Upper lobe of right lung (tissue), 1 donor: ENCODE measurements around the gene INO80B. TPM values are rescaled to one million over a fixed set of nuclear protein-coding genes. Genes with fewer than 3 reads are reported as not detected.
"Not testable (repeated sequence)": the region's sequence is repeated elsewhere in the genome, so short reads cannot be mapped to it uniquely, and the experiment has no call there.

Experiments
- ATAC-seq: fragments of 200-7000 bp; cut with Tn5 transposase; one replicate; pipeline ENCODE4 v1.9.1; 2020; ENCODE audit warnings: mild to moderate bottlenecking, moderate library complexity
- DNase-seq: peaks from one replicate; pipeline ENCODE4 v3.0.0-alpha.2; 2020
- H3K27ac ChIP-seq: fragments of 200-600 bp; one replicate; pipeline ENCODE4 v1.8.0; 2022
- H3K27me3 ChIP-seq: fragments of 200-600 bp; one replicate; pipeline ENCODE4 v1.8.0; 2022; ENCODE audit warnings: mild to moderate bottlenecking
- H3K36me3 ChIP-seq: fragments of 200-600 bp; one replicate; pipeline ENCODE4 v1.8.0; 2022
- H3K4me1 ChIP-seq: fragments of 200-600 bp; one replicate; pipeline ENCODE4 v1.8.0; 2022
- H3K4me3 ChIP-seq: fragments of 200-600 bp; one replicate; pipeline ENCODE4 v1.8.0; 2022; ENCODE audit warnings: mild to moderate bottlenecking
- H3K9me3 ChIP-seq: fragments of 200-600 bp; one replicate; pipeline ENCODE4 v1.8.0; 2022
- CTCF ChIP-seq: fragments of 200-600 bp; IDR thresholded peaks from one replicate; pipeline ENCODE4 v1.8.0; 2022; ENCODE audit warnings: antibody characterized with exemption
- intact Hi-C: fragments of 100-400 bp; cut with DNase I; formaldehyde crosslinking; loops from one replicate; pipeline ENCODE4 v1.11.0; 2022
- total RNA-seq: library from RNA; stranded (reverse); fragmentation: NEBNext Ultra II Directional; extraction: Animal tissue kit (Norgen Biotek cat#: 25700); gene quantifications from one replicate; pipeline ENCODE4 v1.2.1, GENCODE V29; 2021
- donor health status: DM: no; HTN: yes; CAD: no; lungs with severe emphysema.

The INO80B gene
- total RNA-seq, 1 donor from 2014 or later = 30.2 TPM

- H3K4me3 ChIP-seq = peak overlapping the region; percentile 90
- intact Hi-C loops = no loop called here
- H3K4me1 ChIP-seq = peaks cover 35% of the 10 kb centered on the region
- peak overlapping the region; percentile 80 for H3K27ac ChIP-seq
- ATAC-seq (no peak), DNase-seq (no peak)
- no peaks in the 10 kb centered on the region for H3K27me3 ChIP-seq
- no peak for TF ChIP-seq CTCF
- no peaks in the 10 kb centered on the region for H3K9me3 ChIP-seq
- H3K36me3 ChIP-seq = peaks cover 22% of the 10 kb centered on the region
Measured at GRCh38 chr2:74458938-74459363, 4.1 kb downstream of the INO80B start.

- H3K4me3 ChIP-seq = peak overlapping the region; percentile 90
- H3K27ac ChIP-seq, H3K27me3 ChIP-seq, H3K9me3 ChIP-seq, intact Hi-C loops, DNase-seq, ATAC-seq: not testable (repeated sequence)
- peaks cover 39% of the 10 kb centered on the region for H3K4me1 ChIP-seq
- peaks cover 22% of the 10 kb centered on the region for H3K36me3 ChIP-seq
Measured at GRCh38 chr2:74459503-74460118, 4.7 kb downstream of the INO80B start.

GRCh38 chr2:74460187-74460586 is 5.3 kb downstream of the INO80B start:
- ATAC-seq, H3K4me3 ChIP-seq, DNase-seq, H3K27me3 ChIP-seq, H3K9me3 ChIP-seq, H3K27ac ChIP-seq, intact Hi-C loops: not testable (repeated sequence)
- peaks cover 38% of the 10 kb centered on the region for H3K4me1 ChIP-seq
- peaks cover 22% of the 10 kb centered on the region for H3K36me3 ChIP-seq

GRCh38 chr2:74461187-74462053 is 6.5 kb downstream of the INO80B start:
- H3K4me1 ChIP-seq = peaks cover 32% of the 10 kb centered on the region
- no peak for TF ChIP-seq CTCF

GRCh38 chr2:74462054-74462785 is 7.3 kb downstream of the INO80B start:
- H3K27me3 ChIP-seq = no peaks in the 10 kb centered on the region
- no peak for TF ChIP-seq CTCF
- no peak for ATAC-seq
- peaks cover 22% of the 10 kb centered on the region for H3K36me3 ChIP-seq
- no peak overlapping the region for H3K4me3 ChIP-seq
- intact Hi-C loops = no loop called here
- peaks cover 24% of the 10 kb centered on the region for H3K4me1 ChIP-seq
- H3K27ac ChIP-seq = no peak overlapping the region
- H3K9me3 ChIP-seq = no peaks in the 10 kb centered on the region
- no peak for DNase-seq

More at GRCh38 chr2:74461187-74462053, 6.5 kb downstream of the INO80B start:
- Histone ChIP-seq H3K36me3 (peaks cover 22% of the 10 kb centered on the region), H3K9me3 (no peaks in the 10 kb centered on the region), H3K4me3 (no peak overlapping the region), H3K27me3 (no peaks in the 10 kb centered on the region), H3K27ac (no peak overlapping the region)
- DNase-seq (no peak), ATAC-seq (no peak)
- intact Hi-C loops = no loop called here

GRCh38 chr2:74462786-74463105 is 7.9 kb downstream of the INO80B start:
- Histone ChIP-seq H3K27me3 (no peaks in the 10 kb centered on the region), H3K4me3 (no peak overlapping the region), H3K4me1 (peaks cover 23% of the 10 kb centered on the region), H3K36me3 (peaks cover 22% of the 10 kb centered on the region), H3K27ac (no peak overlapping the region), H3K9me3 (no peaks in the 10 kb centered on the region)
- no peak for TF ChIP-seq CTCF
- DNase-seq (no peak), ATAC-seq (no peak)
- intact Hi-C loops = no loop called here
